CD4-positive, alpha-beta T cell treated with Interferon alpha-2 for 1 hour (primary cell): ENCODE data around the gene DDIT4.
"Not testable (repeated sequence)": the region's sequence is repeated elsewhere in the genome, so short reads cannot be mapped to it uniquely, and the experiment has no call there.

ENCODE experiments used
- DNase-seq, 2 donors: peaks; one replicate each; pipeline ENCODE4 v3.0.0-alpha.2; 2020 to 2022

Gene DDIT4

DNA sequence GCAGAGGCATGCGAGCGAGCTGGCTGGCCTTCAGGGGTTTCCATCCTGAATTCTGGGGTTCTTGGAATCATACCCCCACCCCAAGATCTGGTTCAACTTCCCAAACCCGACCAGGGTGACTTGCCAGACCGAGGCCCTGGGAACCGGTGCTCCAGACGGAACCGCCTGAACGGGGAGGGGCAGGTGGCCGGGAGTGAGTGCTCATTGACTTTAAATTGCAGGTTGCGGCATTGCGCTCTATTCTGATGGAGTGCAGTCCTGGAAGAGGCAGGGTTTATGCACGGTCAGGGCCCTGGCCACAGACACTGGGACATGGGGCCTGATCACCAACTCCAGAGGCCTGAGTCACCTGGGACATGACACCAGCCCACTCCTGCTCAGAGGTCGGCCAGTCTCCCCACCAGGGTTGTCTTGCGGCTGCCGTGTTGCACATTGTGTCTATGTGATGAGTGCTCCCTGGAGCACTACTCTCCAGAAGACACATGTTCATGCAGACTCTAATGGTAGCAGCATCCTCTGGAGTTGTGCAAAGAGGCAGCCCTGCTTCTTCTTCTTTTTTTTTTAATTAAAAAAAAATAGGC is 5.8 kb upstream of the DDIT4 start:
- DNase-seq: no peak

DNA sequence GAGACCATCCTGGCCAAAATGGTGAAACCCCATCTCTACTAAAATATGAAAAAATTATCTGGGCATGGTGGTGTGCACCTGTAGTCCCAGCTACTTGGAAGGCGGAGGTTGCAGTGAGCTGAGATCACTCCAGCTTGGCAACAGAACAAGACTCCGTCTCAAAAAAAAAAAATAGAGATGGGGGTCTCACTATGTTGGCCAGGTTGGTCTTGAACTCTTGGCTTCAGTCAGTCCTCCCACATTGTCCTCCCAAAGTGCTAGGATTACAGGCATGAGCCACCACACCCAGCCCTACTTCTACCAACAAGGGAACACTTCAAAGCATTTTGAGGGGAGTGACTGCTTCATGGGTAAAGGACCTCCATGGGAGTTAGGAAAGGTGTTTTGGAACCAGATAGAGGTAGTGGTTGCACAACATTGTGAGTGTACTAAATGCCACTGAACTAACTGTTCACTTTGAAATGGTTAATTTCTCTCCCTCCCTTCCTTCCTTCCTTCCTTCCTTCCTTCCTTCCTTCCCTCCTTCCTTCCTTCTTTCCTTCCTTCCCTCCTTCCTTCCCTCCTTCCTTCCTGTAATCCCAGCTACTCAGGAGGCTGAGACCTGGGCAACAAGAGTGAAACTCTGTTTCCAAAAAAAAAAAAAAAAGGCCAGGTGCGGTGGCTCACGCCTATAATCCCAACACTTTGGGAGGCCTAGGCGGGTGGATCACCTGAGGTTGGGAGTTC is 5.1 kb upstream of the DDIT4 start:
- not testable (repeated sequence) for DNase-seq

DNA sequence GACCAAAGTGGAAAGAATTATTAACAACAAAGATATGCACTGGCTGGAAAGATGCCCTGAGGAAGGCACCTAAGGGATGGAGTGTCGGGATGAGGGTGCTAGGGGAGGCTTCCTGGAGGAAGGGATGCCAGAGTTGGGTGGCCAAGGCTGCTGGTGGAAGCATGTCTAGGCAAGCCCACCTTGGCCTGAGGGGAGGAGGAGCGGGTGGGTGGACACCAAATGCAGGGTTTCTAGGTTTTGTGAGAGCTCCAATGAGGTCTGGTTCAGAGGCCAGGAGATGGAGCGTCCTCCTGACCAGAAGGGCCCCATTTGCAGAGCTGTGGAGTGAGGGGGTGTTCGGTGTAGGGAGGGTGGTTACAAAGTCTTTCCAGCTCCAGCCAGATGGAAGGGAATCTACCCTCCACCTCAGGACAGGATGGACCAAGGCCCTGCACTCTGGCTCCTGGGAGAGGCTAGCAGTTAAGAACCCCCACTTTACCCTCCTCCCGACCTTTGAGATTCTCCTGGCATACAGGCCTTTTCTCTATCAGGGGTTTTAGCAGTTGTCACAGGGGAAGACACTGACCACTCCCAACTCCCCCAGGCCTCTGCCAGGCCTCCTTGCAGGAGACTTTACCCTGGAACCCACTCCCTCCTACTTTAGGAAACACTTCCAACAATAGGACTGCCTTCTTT is 3.0 kb upstream of the DDIT4 start:
- no peak for DNase-seq

DNA sequence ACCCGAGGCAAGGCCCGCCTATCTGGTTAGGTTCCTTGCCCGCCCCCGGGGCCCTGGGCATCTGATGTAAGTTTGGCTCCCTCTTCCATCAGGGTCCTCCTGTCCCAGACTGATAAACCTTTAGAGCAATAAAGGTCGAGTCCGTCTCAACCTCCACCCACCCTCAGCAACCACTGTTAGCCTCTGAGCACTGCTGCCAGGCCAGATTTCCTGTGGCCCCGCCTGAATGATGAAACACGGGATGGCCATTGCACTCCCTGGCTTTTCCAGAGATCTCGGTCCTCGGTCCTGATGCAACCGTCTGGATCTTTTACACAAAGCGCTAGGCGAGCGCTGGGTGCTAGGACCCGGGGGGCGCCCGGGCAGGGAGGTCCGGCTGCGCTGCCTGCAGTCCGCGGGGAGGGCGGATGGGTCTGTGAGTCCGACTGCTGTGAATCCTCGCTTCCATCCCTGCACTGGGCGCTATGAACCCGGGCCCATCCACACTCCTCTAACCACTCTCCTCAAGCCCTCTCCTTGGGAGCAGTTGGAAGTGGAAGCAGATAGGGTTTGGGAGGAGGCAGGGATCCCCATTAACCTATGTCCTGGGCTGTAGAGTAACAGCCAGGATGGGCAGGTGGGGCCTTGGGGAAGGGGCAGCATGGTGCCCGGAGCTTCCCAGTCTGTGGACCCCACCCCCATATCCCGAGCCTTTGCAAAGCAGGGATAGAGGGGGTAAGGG is 875 bp upstream of the DDIT4 start:
- peak in 1 of 2 donors; percentile 49 for DNase-seq

DNA sequence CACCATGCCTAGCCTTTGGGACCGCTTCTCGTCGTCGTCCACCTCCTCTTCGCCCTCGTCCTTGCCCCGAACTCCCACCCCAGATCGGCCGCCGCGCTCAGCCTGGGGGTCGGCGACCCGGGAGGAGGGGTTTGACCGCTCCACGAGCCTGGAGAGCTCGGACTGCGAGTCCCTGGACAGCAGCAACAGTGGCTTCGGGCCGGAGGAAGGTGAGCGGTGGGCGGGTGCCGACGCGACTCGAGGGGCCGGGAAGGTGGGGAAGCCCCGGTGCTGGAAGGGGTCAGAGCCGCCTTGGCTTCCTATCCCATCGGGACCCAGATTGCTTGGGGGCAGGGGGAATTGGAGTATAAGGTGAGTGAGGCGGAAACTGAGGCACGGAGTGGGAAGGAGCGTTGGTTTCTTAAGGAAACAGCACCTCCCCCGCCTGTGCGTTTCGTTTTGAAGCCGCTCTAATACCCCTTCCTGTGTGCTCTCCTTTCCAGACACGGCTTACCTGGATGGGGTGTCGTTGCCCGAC is 547 bp downstream of the DDIT4 start:
- no peak for DNase-seq

DNA sequence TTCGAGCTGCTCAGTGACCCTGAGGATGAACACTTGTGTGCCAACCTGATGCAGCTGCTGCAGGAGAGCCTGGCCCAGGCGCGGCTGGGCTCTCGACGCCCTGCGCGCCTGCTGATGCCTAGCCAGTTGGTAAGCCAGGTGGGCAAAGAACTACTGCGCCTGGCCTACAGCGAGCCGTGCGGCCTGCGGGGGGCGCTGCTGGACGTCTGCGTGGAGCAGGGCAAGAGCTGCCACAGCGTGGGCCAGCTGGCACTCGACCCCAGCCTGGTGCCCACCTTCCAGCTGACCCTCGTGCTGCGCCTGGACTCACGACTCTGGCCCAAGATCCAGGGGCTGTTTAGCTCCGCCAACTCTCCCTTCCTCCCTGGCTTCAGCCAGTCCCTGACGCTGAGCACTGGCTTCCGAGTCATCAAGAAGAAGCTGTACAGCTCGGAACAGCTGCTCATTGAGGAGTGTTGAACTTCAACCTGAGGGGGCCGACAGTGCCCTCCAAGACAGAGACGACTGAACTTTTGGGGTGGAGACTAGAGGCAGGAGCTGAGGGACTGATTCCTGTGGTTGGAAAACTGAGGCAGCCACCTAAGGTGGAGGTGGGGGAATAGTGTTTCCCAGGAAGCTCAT is 1.1 kb downstream of the DDIT4 start:
- peak; percentile 75 to 79 for DNase-seq

DNA sequence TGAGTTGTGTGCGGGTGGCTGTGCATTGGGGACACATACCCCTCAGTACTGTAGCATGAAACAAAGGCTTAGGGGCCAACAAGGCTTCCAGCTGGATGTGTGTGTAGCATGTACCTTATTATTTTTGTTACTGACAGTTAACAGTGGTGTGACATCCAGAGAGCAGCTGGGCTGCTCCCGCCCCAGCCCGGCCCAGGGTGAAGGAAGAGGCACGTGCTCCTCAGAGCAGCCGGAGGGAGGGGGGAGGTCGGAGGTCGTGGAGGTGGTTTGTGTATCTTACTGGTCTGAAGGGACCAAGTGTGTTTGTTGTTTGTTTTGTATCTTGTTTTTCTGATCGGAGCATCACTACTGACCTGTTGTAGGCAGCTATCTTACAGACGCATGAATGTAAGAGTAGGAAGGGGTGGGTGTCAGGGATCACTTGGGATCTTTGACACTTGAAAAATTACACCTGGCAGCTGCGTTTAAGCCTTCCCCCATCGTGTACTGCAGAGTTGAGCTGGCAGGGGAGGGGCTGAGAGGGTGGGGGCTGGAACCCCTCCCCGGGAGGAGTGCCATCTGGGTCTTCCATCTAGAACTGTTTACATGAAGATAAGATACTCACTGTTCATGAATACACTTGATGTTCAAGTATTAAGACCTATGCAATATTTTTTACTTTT is 1.8 kb downstream of the DDIT4 start:
- peak in 1 of 2 donors; percentile 24 for DNase-seq

DNA sequence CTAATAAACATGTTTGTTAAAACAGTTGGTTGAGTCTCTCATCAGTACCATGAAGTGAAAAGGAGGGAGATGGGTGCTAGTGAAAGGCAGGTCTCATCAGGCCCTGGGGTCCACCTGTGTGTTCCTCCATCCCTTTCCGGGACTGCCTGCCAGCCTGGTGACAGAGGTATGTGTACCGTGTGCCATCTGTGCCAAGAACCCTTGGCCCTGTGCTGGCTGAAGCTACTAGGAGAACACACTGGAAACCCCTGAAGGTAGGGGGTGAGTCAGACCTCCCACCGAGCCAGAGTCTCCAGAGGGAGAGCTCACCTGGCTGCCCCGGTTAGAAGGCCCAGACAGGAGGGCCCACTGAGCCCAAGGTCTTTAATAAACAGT is 2.3 kb downstream of the DDIT4 start:
- DNase-seq: peak in 1 of 2 donors; percentile 21

DNA sequence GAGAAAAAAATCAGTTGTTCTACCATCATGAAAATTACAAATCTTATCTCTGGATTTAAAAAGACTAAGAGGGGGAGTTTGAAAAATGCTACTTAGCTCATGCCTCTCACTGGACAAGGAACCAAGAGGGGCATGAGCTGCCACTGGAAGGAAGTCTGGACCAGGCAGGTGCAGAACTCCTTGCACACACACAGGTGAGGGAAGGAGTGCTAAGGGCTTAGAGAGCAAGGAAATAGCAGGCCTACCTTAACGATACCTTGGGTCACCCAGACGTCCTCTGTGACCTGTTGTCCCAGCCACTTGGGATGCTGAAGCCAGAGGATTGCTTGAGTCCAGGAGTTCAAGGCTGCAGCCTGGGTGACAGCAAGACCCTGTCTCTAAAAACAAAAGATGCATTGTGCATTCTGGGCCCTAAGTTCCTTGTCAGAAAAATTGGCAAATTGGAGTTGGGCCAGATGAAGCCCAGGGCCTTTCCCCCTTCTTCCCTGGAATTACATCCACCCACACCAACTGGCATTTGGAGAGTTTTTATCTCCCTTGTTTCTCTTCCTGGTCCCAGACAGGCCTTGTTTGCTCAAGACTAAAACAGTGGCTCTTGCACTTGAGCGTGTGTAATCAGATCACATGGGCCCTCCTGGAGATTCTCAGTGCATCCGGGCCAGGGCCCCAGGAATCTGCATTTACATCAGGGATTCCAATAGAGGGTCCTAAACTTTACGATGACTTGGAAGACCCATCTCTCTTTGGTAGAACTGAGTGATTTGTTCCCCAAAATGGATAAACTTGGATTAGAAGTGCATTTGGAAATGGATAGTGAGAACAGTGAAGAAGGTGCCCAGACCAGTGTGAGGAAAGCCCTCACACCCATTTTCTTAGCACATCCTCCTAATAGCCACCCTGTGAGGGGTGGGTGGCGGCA is 3.0 kb downstream of the DDIT4 start:
- DNase-seq: no peak

DNA sequence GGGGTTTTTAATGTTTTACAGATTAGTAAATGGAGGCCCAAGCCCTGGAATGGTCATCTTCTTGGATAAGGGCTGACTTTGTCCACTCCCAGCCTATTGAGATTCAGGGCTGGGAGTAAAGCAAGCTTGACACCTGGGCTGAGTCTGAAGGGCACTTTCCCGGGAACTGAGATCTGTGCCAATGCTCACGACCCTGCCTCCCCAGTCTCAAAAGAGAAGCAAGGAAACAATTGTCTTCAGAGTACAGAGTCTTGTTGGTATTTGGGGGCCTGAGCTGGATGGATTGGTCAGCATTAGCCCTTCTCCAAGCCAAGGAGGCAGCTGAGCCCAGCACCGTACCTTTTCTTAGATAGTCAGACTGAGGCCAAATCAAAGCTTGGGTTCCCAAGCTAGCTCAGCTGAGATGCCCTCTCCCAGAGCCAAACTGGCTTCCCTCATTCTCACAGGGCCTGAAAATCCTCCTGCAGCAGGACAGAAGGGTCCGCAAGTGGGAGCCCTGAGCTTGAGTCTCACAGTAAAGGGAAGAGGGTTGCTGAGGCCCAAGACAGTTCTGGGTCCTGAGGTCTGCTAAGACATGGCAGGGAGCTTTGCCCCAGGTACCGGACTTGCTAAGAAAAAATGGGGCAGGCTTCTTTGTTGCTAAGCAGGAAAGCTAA is 3.7 kb downstream of the DDIT4 start:
- DNase-seq: no peak

DNA sequence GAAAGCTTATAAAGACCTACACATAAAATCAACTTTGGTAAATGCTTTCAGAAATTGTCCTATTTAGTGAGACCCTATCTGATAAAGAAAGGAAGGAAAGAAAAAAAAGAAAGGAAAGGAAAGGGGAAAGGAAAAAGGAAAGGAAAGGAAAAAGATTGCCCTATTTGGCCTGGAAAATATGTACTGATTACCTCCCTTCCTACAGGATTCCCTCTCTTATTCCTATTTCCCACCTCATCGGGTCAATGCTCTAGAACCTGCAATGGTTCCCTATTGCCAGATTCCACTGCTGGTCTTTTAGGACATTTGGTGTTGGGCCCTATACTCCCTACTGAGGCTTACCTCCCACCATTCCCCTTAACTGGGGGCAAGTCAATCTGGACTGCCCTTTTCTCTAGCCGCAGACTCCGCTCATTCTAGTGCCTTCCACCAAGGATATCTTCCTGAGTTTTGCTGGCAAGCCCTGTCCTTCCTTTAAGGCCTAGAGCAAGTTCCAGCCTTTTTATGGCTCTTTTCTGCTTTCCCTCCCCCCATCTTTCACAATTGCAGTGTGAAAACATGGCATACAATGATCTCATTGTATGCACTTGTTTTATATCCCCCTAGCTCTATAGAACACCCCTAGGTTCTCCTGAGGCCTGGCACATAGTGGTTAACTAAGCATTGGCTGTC is 4.4 kb downstream of the DDIT4 start:
- DNase-seq: no peak

DNA sequence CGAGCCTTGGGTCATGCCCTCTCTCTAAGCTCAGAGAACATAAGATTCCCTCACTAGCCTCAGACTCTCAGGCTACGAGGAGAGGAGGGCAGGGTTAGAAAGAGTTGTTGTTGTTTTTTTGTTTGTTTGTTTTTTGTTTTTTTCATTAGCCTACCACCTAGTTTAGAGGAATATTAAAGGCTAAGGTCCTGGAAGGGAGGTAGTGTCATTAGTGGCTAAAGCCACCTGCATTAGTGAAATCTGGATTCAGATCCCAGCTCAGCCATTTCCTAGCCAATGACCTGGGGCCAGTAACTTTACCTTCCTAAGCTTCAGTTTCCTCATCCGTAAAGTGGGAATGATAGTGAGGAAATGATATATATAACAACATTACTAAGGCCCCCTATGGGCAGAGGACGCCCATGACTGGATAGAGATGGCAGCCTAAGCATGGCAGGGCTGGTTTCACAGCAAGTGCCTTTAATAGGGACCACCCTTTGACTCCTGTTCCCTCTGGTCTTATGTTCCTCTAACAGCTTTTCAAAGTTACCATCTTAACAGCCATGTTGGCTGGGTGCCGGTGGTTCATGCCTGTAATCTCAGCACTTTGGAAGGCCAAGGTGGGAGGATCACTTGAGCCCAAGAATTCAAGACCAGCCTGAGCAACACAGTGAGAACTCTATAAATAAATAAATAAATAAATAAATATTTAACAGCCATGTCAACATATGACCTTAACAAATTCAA is 5.1 kb downstream of the DDIT4 start:
- no peak for DNase-seq

DNA sequence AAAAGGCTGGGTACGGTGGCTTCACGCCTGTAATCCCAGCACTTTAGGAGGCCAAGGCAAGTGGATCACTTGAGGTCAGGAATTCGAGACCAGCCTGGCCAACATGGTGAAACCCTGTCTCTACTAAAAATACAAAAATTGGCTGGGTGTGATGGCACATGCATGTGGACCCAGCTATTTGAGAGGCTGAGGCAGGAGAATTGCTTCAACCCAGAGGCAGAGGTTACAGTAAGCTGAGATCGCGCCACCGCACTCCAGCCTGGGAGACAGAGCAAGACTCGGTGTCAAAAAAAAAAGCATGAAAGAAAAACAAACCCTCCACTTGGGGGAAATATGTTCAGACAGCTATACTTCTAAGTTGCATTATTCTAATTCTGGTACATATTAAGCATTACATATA is 5.9 kb downstream of the DDIT4 start:
- not testable (repeated sequence) for DNase-seq

DNA sequence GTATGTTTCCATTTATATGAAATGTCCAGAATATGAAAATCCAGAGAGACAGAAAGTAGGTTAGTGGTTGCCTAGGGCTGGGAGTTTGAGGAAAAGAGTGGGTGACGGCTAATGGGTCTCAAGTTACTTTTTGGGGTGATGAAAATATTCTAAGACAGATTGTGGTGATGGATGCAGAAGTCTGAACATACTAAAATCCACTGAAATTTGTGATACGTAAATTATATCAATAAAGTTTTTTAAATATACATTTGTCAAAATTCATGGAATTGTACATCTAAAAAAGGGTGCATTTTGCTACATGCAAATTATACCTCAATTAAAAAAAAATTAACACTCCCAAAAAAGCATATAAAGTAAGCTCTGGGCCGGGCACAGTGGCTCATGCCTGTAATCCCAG is 9.4 kb downstream of the DDIT4 start:
- DNase-seq: no peak

DNA sequence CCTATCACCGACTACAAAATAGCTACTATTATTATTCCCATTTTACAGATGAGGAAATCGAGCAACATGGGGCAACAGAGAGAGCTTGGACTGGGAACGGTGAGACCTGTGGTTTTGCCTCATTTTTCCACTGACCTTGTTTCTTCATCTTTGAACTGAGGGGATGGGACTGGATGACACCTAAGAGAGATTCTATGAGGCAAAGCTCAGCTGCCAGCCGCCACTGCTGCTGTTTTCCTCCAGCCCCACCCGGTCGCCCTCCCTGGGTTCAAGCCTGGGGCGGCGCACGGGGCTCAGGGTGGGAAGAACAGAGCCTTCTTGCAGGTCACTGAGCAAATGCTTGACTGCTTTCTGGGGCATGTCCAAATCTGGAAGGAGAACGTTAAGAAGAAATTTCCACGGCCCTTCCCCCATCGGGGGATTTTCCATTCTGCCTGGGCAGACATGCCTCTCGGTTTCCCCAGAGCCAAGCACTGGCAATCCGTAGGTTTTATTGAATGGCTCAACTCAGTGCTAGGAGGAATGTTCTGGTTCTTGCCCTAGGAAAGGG is 12.3 kb downstream of the DDIT4 start:
- no peak for DNase-seq

DNA sequence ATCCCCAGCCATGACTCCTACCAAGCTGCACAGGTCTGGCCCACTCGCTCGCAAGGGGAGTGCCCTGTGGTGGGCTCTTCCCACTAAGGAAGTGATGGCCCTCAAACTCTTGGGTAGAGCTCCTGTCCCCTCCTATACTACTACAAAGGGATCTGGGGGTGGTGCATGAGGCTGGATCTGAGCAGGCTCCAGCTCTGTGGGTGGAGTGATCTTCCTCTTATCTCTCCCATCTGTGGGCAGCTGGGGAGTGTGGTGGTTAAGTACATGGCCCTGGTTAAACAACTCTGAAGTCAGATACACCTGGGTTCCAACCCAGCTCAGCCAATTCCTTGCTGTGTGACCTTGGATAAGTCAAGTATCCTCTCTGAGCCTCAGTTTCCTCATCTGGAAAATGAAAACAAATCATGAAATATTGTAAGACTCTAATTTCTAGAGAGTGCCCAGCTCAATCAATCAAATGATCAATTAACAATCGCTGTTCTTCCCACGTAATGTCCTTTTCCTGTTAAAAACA is 17.4 kb downstream of the DDIT4 start:
- DNase-seq: peak in 1 of 2 donors; percentile 71

DNA sequence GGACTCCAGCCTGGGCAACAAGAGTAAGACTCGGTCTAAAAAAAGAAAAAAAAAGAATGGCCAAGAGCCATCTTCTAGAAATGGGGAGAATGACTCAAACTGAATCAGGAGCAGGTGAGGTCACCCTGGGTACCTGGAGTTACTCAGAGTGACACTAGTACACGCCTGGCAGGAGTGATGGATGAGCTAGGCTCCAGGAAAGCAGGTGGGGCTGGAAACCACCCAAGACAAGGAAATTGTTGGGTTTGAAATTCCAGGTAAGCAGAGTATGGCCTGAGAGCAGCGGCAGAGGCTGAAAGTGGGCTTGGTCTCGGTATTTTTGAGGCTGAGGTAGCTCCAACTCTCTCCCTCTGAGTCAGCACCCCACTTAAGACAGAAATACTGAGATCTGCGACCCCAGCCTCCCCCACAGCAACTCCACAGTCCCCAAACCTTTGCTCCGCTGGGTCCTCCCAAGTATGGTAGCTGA is 18.5 kb downstream of the DDIT4 start:
- no peak for DNase-seq

DNA sequence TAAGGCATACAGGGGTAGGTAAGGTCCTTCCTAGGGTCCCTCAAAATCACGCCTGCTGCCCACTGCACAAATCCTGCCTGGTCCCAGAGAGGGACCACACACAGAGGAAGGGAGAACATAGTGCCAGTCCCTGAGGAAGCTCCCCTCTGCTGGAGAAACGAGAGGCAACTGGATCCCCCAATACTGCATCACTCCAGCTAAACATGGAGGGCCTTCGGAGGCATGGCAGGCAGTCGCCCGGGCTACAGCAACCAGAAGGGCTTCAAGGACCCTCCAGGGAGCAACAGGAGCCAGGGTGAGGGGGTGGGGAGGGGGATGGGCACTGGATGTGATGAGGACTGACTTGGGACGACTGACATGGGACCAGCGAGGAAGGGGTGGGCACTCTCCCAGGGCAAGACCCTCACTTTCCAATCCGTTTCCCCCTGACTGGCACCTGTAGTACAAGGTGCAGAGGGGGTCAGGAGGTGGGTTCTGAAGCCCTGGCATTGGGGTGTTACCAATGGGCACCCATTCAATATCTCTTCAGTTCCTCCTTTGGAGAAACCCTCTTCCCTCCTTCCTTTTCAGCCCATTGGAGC is 21.7 kb downstream of the DDIT4 start:
- DNase-seq: no peak
